Measurements from ENCODE around the gene KCNJ2. TPM values are rescaled to one million over a fixed set of nuclear protein-coding genes. Genes with fewer than 3 reads are reported as not detected.

KCNJ2 gene
- total RNA-seq, 1 donor from 2014 or later, result 0.47 TPM

GRCh38 chr17:70202840-70203239 is 33.5 kb downstream of the KCNJ2 start:
- DNase-seq (ENCODE audit: low read depth, low spot score), result no peak
- Mint-ChIP-seq H3K27me3 (ENCODE audit: low read depth) (no peaks in the 10 kb centered on the region), H3K9me3 (peaks cover 5% of the 10 kb centered on the region), H3K4me3 (no peak overlapping the region), H3K36me3 (ENCODE audit: low read depth) (no peaks in the 10 kb centered on the region), H3K27ac (ENCODE audit: unreplicated experiment) (no peak overlapping the region), H3K4me1 (peaks cover 23% of the 10 kb centered on the region)
- TF ChIP-seq CTCF (conservative IDR thresholded peaks at IDR 0.05), result no peak

- H3K4me1 Mint-ChIP-seq, result peaks cover 32% of the 10 kb centered on the region
- H3K36me3 Mint-ChIP-seq (ENCODE audit: low read depth), result no peaks in the 10 kb centered on the region
- no peak for TF ChIP-seq CTCF (conservative IDR thresholded peaks at IDR 0.05)
- no peaks in the 10 kb centered on the region for H3K9me3 Mint-ChIP-seq
- no peak overlapping the region for H3K27ac Mint-ChIP-seq (ENCODE audit: unreplicated experiment)
- H3K4me3 Mint-ChIP-seq, result no peak overlapping the region
- no peaks in the 10 kb centered on the region for H3K27me3 Mint-ChIP-seq (ENCODE audit: low read depth)
- no peak for DNase-seq (ENCODE audit: low read depth, low spot score)
These were observed 35.1 kb downstream of the KCNJ2 start for GRCh38 chr17:70204431-70204830.

- H3K9me3 Mint-ChIP-seq, result no peaks in the 10 kb centered on the region
- no peak for TF ChIP-seq CTCF (conservative IDR thresholded peaks at IDR 0.05)
- H3K4me3 Mint-ChIP-seq, result no peak overlapping the region
- H3K27ac Mint-ChIP-seq (ENCODE audit: unreplicated experiment), result no peak overlapping the region
- no peaks in the 10 kb centered on the region for H3K27me3 Mint-ChIP-seq (ENCODE audit: low read depth)
- H3K36me3 Mint-ChIP-seq (ENCODE audit: low read depth), result no peaks in the 10 kb centered on the region
- H3K4me1 Mint-ChIP-seq, result peaks cover 32% of the 10 kb centered on the region
- DNase-seq (ENCODE audit: low read depth, low spot score), result no peak
These were observed 36.1 kb downstream of the KCNJ2 start for GRCh38 chr17:70205401-70205800.

GRCh38 chr17:70206361-70207010 is 37.2 kb downstream of the KCNJ2 start:
- no peak overlapping the region for H3K27ac Mint-ChIP-seq (ENCODE audit: unreplicated experiment)
- TF ChIP-seq CTCF (conservative IDR thresholded peaks at IDR 0.05), result no peak
- H3K4me3 Mint-ChIP-seq, result no peak overlapping the region
- no peaks in the 10 kb centered on the region for H3K9me3 Mint-ChIP-seq
- no peaks in the 10 kb centered on the region for H3K36me3 Mint-ChIP-seq (ENCODE audit: low read depth)
- DNase-seq (ENCODE audit: low read depth, low spot score), result no peak
- peaks cover 32% of the 10 kb centered on the region for H3K4me1 Mint-ChIP-seq
- H3K27me3 Mint-ChIP-seq (ENCODE audit: low read depth), result no peaks in the 10 kb centered on the region

- TF ChIP-seq CTCF (conservative IDR thresholded peaks at IDR 0.05), result no peak
- Mint-ChIP-seq H3K9me3 (no peaks in the 10 kb centered on the region), H3K27me3 (ENCODE audit: low read depth) (no peaks in the 10 kb centered on the region), H3K27ac (ENCODE audit: unreplicated experiment) (peak overlapping the region; percentile 27), H3K4me3 (no peak overlapping the region), H3K4me1 (peaks cover 29% of the 10 kb centered on the region), H3K36me3 (ENCODE audit: low read depth) (no peaks in the 10 kb centered on the region)
- no peak for DNase-seq (ENCODE audit: low read depth, low spot score)
These were observed 37.9 kb downstream of the KCNJ2 start for GRCh38 chr17:70207184-70207583.

Data from neural crest cell (in vitro differentiated cells).